Measurements from ENCODE around the gene MRPL1. TPM values are rescaled to one million over a fixed set of nuclear protein-coding genes. Genes with fewer than 3 reads are reported as not detected.
"Not testable (repeated sequence)": the region's sequence is repeated elsewhere in the genome, so short reads cannot be mapped to it uniquely, and the experiment has no call there.

Gene MRPL1
- polyA plus RNA-seq, 3 donors, result 4.0 to 11.8 (median 10.7) TPM

- Histone ChIP-seq H2AFZ (ENCODE audit: insufficient read depth, low read depth, low read length, poor library complexity, severe bottlenecking) (no peak overlapping the region), H3K79me2 (ENCODE audit: insufficient read depth, low read length) (no peaks in the 10 kb centered on the region), H3K9me3 (replicated peaks in 1 of 2; ENCODE audit: control insufficient read depth in 1 of 2, insufficient read depth in 1 of 2, low read length in 2 of 2) (no peaks in the 10 kb centered on the region), H3K36me3 (replicated peaks in 1 of 2; ENCODE audit: control insufficient read depth in 1 of 2, insufficient read depth in 2 of 2, low read length in 2 of 2) (no peaks in the 10 kb centered on the region), H3K4me2 (replicated peaks; ENCODE audit: extremely low read depth, low read length, poor library complexity, severe bottlenecking) (no peak overlapping the region), H3K27ac (ENCODE audit: low read depth in 1 of 2, low read length in 2 of 2) (no peak overlapping the region), H3K4me3 (replicated peaks in 1 of 3; ENCODE audit: low read depth in 2 of 3, low read length in 3 of 3) (no peak overlapping the region), H4K20me1 (ENCODE audit: insufficient read depth, low read length) (no peaks in the 10 kb centered on the region), H3K4me1 (ENCODE audit: control insufficient read depth in 1 of 2, insufficient read depth in 2 of 2, low read length in 2 of 2) (no peaks in the 10 kb centered on the region), H3K27me3 (ENCODE audit: control insufficient read depth in 2 of 2, insufficient read depth in 2 of 2, low read length in 2 of 2) (no peaks in the 10 kb centered on the region), H3K9ac (ENCODE audit: insufficient read depth, low read length, poor library complexity, severe bottlenecking) (no peak overlapping the region)
- intact Hi-C loops (cut with micrococcal nuclease), result loop anchor here in 1 of 2 donors (10.0 kb wide), 1 partner anchor 904 kb away; no protein-coding TSS in a partner anchor
- Mint-ChIP-seq H3K27me3 (ENCODE audit: low read depth in 3 of 3) (peaks cover 0 to 3% (median 0%) of the 10 kb centered on the region in 3 donors), H3K36me3 (no peaks in the 10 kb centered on the region), H3K4me1 (no peaks in the 10 kb centered on the region), H3K9me3 (no peaks in the 10 kb centered on the region), H3K4me3 (no peak overlapping the region), H3K27ac (no peak overlapping the region)
- no peak for TF ChIP-seq CTCF (IDR thresholded peaks at IDR 0.05)
- no peak for DNase-seq
- 100% methylated on average over 3 of the region's 5 CpGs for WGBS (ENCODE audit: insufficient coverage)
These were observed 97.7 kb downstream of the MRPL1 start for GRCh38 chr4:77960367-77960766.

GRCh38 chr4:77963004-77963403 lies 100.4 kb downstream of the MRPL1 start:
- Histone ChIP-seq H3K79me2 (ENCODE audit: insufficient read depth, low read length) (no peaks in the 10 kb centered on the region), H3K4me1 (ENCODE audit: control insufficient read depth in 1 of 2, insufficient read depth in 2 of 2, low read length in 2 of 2) (no peaks in the 10 kb centered on the region), H3K4me3 (replicated peaks in 1 of 3; ENCODE audit: low read depth in 2 of 3, low read length in 3 of 3) (no peak overlapping the region), H2AFZ (ENCODE audit: insufficient read depth, low read depth, low read length, poor library complexity, severe bottlenecking) (no peak overlapping the region), H3K9ac (ENCODE audit: insufficient read depth, low read length, poor library complexity, severe bottlenecking) (no peak overlapping the region), H3K4me2 (replicated peaks; ENCODE audit: extremely low read depth, low read length, poor library complexity, severe bottlenecking) (no peak overlapping the region), H3K27me3 (ENCODE audit: control insufficient read depth in 2 of 2, insufficient read depth in 2 of 2, low read length in 2 of 2) (no peaks in the 10 kb centered on the region), H4K20me1 (ENCODE audit: insufficient read depth, low read length) (no peaks in the 10 kb centered on the region), H3K27ac (ENCODE audit: low read depth in 1 of 2, low read length in 2 of 2) (no peak overlapping the region), H3K36me3 (replicated peaks in 1 of 2; ENCODE audit: control insufficient read depth in 1 of 2, insufficient read depth in 2 of 2, low read length in 2 of 2) (no peaks in the 10 kb centered on the region), H3K9me3 (replicated peaks in 1 of 2; ENCODE audit: control insufficient read depth in 1 of 2, insufficient read depth in 1 of 2, low read length in 2 of 2) (peaks cover 1 to 4% of the 10 kb centered on the region in 2 donors)
- Mint-ChIP-seq H3K4me3 (no peak overlapping the region), H3K27ac (no peak overlapping the region), H3K9me3 (peaks cover 0 to 3% (median 0%) of the 10 kb centered on the region in 7 donors), H3K4me1 (no peaks in the 10 kb centered on the region), H3K27me3 (ENCODE audit: low read depth in 3 of 3) (peaks cover 0 to 3% (median 0%) of the 10 kb centered on the region in 3 donors), H3K36me3 (no peaks in the 10 kb centered on the region)
- TF ChIP-seq CTCF (IDR thresholded peaks at IDR 0.05), result no peak
- no CpG with 5 or more reads among the region's 2 CpGs for WGBS (ENCODE audit: insufficient coverage)
- intact Hi-C loops (cut with micrococcal nuclease), result loop anchor here in 1 of 2 donors (10.0 kb wide), 1 partner anchor 902 kb away; no protein-coding TSS in a partner anchor
- no peak for DNase-seq

- H4K20me1 ChIP-seq (ENCODE audit: insufficient read depth, low read length); H3K9ac ChIP-seq (ENCODE audit: insufficient read depth, low read length, poor library complexity, severe bottlenecking); H3K36me3 Mint-ChIP-seq; H2AFZ ChIP-seq (ENCODE audit: insufficient read depth, low read depth, low read length, poor library complexity, severe bottlenecking); H3K27me3 Mint-ChIP-seq (ENCODE audit: low read depth in 3 of 3); H3K4me3 Mint-ChIP-seq; H3K27ac ChIP-seq (ENCODE audit: low read depth in 1 of 2, low read length in 2 of 2); DNase-seq; H3K27ac Mint-ChIP-seq; H3K4me1 Mint-ChIP-seq; H3K4me1 ChIP-seq (ENCODE audit: control insufficient read depth in 1 of 2, insufficient read depth in 2 of 2, low read length in 2 of 2); H3K27me3 ChIP-seq (ENCODE audit: control insufficient read depth in 2 of 2, insufficient read depth in 2 of 2, low read length in 2 of 2); H3K36me3 ChIP-seq (replicated peaks in 1 of 2; ENCODE audit: control insufficient read depth in 1 of 2, insufficient read depth in 2 of 2, low read length in 2 of 2); H3K4me2 ChIP-seq (replicated peaks; ENCODE audit: extremely low read depth, low read length, poor library complexity, severe bottlenecking); H3K4me3 ChIP-seq (replicated peaks in 1 of 3; ENCODE audit: low read depth in 2 of 3, low read length in 3 of 3); H3K79me2 ChIP-seq (ENCODE audit: insufficient read depth, low read length); intact Hi-C loops (cut with micrococcal nuclease); H3K9me3 ChIP-seq (replicated peaks in 1 of 2; ENCODE audit: control insufficient read depth in 1 of 2, insufficient read depth in 1 of 2, low read length in 2 of 2): not testable (repeated sequence)
- peaks cover 0 to 13% (median 6%) of the 10 kb centered on the region in 7 donors for H3K9me3 Mint-ChIP-seq
- WGBS (ENCODE audit: insufficient coverage), result no CpG with 5 or more reads among the region's 1 CpG
These were observed 111.0 kb downstream of the MRPL1 start for GRCh38 chr4:77973657-77974056.

Data from CD14-positive monocyte (primary cell).